Measurements from ENCODE around the gene PAM.

Gene PAM

DNA sequence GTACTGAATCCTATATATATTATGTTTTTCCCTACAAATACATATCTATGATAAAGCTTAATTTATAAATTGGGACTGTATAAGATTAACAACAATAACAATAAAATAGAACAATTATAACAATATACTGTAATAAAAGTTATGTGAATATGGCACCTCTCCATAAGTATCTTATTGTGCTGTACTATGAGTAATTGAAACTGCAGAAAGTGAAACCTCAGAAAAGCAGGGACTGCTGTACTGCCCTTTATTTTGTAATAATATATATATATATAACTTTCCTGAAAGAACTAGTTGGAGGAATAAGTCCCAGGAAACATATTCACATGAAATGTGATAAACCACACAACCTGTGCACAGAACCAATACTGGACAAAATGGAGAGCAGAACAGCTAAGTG is 77.3 kb downstream of the PAM start:
- TF ChIP-seq, protein P1, sequence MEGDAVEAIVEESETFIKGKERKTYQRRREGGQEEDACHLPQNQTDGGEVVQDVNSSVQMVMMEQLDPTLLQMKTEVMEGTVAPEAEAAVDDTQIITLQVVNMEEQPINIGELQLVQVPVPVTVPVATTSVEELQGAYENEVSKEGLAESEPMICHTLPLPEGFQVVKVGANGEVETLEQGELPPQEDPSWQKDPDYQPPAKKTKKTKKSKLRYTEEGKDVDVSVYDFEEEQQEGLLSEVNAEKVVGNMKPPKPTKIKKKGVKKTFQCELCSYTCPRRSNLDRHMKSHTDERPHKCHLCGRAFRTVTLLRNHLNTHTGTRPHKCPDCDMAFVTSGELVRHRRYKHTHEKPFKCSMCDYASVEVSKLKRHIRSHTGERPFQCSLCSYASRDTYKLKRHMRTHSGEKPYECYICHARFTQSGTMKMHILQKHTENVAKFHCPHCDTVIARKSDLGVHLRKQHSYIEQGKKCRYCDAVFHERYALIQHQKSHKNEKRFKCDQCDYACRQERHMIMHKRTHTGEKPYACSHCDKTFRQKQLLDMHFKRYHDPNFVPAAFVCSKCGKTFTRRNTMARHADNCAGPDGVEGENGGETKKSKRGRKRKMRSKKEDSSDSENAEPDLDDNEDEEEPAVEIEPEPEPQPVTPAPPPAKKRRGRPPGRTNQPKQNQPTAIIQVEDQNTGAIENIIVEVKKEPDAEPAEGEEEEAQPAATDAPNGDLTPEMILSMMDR (IDR thresholded peaks at IDR 0.05; ENCODE audit: borderline replicate concordance, insufficient read depth, low read depth, low read length) = no peak

DNA sequence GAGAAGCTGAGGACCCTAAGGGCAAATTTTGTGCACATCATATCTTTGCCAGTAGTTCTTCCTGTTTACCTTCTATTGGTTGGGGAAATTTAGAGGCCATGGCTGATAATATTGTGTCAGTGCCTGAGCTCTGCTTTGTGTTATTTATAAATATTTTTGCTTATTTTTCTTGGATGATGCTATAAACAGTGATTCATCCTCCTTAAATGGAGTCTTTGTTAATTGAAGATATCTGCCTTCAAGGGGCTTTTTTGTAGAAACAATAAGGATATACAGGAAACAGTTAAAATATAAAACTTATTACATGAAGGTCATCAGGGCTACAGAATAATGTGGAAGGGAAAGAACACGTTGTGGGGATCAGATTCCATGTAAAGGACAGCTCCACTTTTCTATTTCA is 78.0 kb downstream of the PAM start:
- no peak overlapping the region for H3K4me3 ChIP-seq (ENCODE audit: low read depth, low read length)
- TF ChIP-seq, protein P1 (IDR thresholded peaks at IDR 0.05; ENCODE audit: borderline replicate concordance, insufficient read depth, low read depth, low read length) = no peak

More for the DNA sequence above, 77.3 kb downstream of the PAM start:
- no peak overlapping the region for H3K4me3 ChIP-seq (ENCODE audit: low read depth, low read length)

DNA sequence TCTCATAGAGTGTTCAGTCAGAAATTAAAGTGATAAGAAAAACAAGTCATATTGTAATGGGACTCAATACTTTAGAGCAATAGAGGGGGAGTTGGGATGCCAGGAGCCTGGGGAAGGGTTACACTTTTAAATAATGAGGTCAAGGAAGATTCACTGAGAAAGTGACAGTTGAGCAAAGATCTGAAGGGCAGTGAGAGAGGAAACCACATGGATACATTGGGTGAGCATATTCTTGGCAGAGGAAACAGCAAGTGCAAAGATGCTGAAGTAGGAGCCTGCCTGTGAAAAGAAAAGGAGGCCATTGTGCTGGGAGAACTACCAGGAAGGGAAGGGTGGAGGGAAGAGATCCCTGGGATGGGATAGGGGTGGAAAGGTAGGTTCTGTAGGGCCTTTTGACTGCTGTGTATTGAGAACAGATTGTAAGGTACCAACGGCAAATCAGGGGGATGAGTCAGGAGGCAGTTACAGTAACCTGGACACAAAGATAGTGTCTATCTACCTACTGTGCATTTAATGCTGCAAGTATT is 79.4 kb downstream of the PAM start:
- no peak overlapping the region for H3K4me3 ChIP-seq (ENCODE audit: low read depth, low read length)
- TF ChIP-seq, protein P1 (IDR thresholded peaks at IDR 0.05; ENCODE audit: borderline replicate concordance, insufficient read depth, low read depth, low read length) = no peak

DNA sequence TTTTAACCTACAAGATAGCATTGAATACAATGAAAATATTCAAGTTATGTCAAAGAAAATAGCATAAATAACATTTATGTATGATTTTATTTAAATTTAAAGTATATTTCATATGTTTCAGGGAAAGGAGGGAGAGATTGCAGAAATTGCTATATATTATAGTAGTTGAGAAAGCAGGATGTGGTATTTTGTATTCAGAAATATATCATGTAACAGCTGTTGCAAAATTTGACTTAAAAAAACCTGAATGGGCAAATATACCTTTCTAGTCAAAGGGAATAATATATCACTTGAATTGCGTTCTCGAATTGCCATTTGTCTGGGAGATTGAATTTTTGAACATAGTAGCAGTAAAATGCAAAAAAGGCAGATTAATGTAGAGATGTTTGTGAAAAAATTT is 80.6 kb downstream of the PAM start:
- TF ChIP-seq, protein P1 (IDR thresholded peaks at IDR 0.05; ENCODE audit: borderline replicate concordance, insufficient read depth, low read depth, low read length) = no peak
- no peak overlapping the region for H3K4me3 ChIP-seq (ENCODE audit: low read depth, low read length)

DNA sequence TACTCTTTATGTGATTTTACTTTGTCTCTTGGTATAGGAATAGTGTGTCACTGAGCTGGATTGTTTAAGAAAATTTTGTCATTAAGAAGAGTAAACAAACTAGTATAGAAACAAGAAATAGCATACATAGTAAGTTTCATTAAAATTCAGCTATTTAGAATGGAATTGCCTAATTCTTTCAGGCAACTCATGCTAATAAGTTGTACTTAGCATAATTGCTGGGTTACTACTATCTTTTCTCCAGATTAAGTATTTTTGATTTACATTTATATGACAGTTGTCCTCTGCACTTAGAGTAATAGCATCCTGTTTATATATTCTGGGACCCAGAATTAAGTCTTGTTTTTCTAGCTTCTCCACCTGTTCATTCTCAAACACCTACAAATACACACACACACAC is 85.9 kb downstream of the PAM start:
- TF ChIP-seq, protein P1 (IDR thresholded peaks at IDR 0.05; ENCODE audit: borderline replicate concordance, insufficient read depth, low read depth, low read length) = no peak
- no peak overlapping the region for H3K4me3 ChIP-seq (ENCODE audit: low read depth, low read length)

DNA sequence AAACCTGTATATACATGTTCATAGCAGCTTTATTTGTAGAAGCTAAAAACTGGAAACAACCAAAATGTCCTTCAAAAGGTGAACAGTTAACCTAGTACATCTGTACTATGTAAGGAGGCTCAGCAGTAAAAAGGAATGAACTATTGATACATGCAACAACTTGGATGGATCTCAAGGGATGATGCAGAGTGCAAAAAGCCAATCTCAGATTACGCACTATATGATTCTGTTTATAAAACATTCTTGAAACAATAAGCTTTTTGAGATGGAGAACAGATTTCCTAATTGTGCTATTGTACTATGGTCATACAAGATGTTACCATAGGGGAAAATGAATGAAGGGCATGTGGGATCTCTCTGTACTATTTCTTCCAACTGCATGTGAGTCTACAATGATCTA is 88.9 kb downstream of the PAM start:
- TF ChIP-seq, protein P1 (IDR thresholded peaks at IDR 0.05; ENCODE audit: borderline replicate concordance, insufficient read depth, low read depth, low read length) = no peak
- no peak overlapping the region for H3K4me3 ChIP-seq (ENCODE audit: low read depth, low read length)

DNA sequence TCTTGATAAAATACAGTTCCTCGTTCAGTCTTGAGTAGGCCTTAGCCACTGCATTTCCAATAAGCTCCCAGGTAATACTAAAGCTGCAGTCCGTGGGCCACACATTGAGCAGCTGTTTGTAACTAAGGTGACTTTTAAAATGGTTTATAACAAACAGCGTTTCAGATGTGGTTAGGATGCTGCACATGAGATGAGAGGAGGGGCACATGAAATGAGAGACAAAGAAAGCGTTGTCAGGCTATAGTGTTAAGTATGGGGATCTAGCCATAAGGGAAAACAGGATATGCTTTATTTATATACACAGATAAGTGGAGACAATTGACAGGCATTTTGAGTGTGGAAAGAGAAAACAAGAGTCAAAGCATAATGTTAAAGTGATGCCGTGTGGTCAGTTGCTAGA is 89.9 kb downstream of the PAM start:
- TF ChIP-seq, protein P1 (IDR thresholded peaks at IDR 0.05; ENCODE audit: borderline replicate concordance, insufficient read depth, low read depth, low read length) = no peak
- H3K4me3 ChIP-seq (ENCODE audit: low read depth, low read length) = no peak overlapping the region

Measured in GM12875 (cell line).